Activated CD4-positive, alpha-beta T cell treated with anti-CD3 and anti-CD28 coated beads, Interleukin-10, Interleukin-2, amounts not matched to agents 100 ng/mL and 50 ng/mL, durations not matched to agents 16 hours and 8 hours (primary cell): Measurements from ENCODE around the gene TMEM131L.
"Not testable (repeated sequence)": the region's sequence is repeated elsewhere in the genome, so short reads cannot be mapped to it uniquely, and the experiment has no call there.

Source experiments
- DNase-seq: peaks from one replicate; pipeline ENCODE4 v3.0.0-alpha.2; 2020

TMEM131L gene

DNA sequence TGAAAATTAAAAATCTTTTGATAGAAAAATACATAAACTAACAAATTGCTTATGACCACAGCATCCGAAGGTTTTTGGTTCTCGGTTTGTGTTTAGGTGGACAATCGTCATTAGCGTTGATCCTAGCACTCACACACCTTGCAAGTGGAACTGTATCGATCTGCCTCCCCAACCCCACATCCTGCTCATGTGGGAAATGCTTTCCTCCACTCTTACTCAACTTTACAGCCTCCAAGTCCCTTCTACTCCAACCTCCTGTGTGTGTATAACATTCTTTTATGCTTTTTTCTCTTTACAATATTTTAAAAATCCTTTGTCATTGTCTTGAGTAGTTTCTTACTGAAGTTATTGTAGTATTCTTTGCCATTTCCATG is 15.6 kb upstream of the TMEM131L start:
- DNase-seq, result peak; percentile 63

DNA sequence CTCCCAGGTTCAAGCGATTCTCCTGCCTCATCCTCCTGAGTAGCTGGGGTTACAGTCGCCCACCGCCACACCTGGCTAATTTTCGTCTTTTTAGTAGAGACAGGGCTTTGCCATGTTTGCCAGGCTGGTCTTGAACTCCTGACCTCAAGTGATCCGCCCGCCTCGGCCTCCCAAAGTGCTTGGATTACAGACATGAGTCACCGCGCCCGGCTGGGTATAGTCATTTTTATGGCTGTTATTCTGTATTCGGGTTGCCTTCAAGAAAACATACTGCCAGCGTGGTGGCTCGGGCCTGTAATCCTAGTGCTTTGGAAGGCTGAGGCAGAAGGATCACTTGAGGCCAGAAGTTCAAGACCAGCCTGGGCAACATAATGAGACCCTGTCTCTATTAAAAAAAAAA is 15.0 kb upstream of the TMEM131L start:
- not testable (repeated sequence) for DNase-seq

DNA sequence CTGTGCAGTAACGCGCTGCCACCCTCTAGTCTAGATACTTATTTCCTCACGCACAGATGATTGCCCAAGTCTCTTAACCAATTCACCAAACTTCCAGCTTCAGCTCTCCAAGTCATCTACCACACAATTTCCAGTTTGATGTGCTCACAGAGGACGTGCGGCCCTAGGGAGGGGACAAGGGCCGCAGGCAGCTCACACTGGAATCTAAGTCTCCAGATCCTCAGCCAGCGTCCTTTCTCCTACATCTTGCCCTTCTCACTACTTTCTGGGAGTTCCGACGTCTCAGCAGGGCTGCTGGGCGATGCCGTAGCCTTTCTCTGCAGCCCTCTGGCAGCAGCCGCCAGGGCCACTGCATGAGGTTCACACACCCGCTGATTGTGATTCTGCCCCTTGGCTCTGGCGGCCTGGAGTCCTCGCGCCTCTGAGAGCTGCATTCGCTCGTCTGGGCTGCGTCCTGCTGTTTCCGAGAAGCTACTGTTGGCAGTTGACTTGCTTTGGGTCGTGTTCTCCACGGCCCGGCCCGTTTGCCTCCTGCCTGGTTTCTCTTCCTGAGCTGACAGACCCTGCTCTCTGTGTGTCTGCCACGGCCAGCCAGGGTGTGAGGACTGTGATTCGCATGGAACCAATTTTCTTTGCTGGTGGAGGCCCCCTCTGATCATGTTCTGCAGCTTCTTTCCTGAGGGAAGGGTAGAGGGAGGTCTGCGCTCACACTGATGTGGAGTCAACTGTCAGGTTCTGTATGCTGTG is 14.1 kb upstream of the TMEM131L start:
- DNase-seq, result no peak

DNA sequence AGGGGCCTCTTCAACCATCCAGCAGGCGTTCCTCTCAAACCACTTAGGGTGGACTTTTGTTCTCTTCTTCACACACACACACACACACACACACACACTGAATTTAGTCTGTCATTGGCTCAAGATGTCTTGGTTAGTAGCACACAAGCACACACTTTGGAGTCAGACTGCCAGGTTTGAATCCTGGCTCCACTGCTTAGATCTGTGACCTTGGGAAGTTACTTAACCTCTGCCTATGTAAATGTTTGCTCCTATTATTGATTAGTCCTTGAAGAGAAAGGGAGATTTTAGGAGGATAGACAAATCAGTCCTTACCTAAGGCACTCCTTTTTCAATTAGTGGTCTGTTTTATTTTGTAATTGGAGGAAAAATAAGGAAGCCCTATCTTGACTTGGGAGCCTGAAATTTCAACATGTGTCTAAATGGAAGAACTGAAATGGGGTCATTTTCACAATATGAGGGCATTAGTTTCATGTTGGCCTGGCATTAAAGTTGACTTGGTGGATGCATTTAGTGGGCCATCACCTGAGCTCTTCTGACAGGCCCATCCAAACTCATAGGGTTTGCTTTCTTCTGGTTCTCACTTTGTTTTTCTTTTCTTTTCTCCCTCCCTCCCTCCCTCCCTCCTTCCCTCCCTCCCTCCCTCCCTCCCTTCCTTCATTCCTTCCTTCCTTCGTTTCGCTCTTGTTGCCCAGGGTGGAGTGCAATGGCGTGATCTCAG is 13.3 kb upstream of the TMEM131L start:
- DNase-seq, result no peak

DNA sequence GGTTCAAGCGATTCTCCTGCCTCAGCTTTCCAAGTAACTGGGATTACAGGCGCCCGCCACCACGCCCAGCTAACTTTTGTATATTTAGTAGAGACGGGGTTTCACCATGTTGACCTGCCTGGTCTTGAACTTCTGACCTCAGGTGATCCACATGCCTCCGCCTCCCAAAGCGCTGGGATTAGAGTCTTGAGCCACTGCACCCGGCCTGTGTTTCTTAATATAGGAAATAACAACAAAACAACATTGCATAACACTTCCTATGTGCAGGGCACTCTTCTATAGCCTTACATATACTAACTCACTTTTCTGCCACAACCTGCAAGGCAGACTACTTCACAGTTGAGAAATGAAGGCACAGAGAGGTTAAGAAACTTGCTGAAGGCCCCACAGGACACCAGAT is 12.8 kb upstream of the TMEM131L start:
- DNase-seq, result no peak

DNA sequence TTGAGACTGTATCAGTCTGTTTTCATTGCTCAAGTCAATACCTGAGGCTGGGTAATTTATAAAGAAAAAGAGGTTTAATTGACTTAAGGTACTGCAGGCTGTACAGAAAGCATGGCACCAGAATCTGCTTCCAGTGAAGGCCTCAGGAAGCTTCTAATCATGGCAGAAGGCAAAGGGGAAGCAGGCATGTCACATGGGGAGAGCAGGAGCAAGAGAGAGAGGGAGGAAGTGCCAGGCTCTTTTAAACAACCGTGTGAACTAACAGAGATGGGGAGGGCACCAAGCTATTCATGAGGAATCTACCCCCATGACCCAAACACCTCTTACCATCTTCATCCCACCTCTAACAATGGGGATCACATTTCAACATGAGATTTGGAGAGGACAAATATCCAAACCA is 7.2 kb upstream of the TMEM131L start:
- DNase-seq, result no peak

DNA sequence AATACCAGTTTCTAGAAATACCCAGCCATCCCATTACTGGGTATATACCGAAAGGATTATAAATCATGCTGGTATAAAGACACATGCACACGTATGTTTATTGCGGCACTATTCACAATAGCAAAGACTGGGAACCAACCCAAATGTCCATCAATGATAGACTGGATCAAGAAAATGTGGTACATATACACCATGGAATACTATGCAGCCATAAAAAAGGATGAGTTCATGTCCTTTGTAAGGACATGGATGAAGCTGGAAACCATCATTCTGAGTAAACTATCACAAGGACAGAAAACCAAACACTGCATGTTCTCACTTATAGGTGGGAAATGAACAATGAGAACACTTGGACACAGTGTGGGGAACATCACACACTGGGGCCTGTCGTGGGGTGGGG is 4.6 kb upstream of the TMEM131L start:
- DNase-seq, result not testable (repeated sequence)

DNA sequence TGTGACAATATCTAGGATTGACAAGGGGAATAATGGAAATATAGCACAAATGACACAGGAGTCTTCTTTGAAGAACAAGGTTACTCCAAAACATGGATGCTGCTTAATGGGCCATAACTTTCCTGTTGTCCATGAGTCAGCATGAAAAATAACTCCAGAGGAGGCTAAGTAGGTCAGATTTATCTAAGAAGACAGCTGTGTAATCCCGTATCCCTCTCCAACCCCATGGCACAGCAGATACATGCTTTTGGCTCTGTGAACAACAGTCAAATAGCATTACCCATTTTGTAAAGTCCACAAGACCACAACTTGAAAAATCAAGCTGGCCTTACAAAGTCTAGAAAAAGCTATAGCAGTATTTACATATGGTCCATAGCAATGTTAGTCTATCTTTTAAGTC is 2.1 kb upstream of the TMEM131L start:
- DNase-seq, result no peak

DNA sequence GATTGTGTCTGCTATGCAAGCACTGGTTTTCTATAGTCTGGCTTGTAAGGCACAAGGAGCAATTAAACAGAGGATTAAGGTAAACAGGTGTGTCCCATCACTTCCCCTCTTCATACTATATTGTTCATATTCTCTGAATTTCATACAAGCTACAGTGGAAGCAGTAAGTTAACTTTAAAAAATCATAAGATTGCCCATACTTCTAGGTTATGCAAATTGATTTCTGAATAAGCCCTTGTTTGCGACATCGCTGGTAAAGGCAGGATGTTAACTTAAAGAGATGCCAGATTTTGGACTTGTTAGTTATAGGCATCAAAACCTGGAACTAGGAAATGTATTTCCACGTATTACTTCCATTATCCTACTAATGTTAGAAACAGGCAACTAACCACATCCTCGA is 1.0 kb upstream of the TMEM131L start:
- no peak for DNase-seq

DNA sequence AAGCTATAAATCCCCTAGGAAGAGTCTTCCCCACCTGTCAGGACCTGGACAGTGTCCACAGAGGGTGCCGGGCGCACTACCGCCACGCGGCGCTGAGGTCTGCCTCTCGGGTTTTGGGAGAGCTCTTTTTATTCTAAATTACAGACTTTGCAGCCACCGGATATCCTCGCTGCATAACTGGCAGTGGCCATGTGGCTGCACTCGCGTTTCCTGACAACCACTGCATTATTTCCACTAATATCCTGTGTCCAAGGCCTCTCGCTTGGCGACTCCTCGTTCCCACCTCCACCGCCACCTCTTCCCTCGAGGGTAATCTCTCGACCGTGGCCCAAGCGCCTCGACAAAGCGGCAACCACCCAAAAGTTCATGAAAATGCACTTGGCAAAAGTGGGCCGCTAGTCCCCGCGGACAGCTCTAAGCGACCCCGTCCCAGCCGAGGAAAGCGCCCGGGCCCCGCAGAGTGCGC is 512 bp upstream of the TMEM131L start:
- peak; percentile 58 for DNase-seq

DNA sequence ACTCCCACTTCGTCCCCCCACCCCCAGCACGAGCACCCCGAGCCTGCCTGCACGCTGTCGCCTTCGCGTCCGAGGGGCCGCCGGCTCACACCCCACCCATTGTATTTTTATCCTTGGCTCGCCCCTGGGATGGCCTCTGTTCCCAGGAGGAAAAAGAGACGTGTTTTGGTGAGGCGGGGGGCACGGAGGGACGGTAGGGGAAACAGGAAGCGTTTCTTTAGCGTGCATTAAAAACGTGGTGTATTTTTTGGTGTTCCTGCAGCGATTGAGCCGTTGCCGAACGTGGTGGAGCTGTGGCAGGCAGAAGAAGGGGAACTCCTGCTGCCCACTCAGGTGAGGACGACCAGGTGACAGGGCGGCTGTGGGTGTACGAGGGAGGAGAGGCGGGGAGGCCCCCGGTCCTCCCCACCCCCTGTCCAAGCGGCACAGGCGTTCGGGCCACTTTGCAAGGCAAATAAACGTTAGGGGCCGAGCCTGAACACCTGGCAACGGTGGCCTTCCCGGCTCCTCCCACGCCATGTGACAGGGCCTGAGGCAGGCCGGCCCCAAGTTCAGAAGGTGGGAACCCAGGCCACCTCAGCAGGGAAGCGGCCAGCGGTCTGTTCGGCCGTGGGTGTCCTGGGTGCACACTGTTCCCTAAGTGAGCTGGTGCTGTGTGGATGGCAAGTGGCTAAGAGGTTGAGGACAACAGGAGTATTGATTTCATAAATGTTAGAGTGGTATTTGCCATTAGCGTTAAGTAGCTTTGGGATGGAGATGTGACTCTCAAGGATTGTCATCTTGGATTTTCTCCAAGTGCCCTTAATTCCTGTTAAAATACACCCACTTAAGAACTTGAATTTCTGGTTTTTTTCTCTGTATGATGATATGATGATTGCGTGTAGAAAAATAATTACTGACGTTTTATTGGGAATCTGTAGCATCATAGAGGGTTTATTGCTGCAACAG is 1.1 kb downstream of the TMEM131L start:
- DNase-seq, result peak; percentile 62

DNA sequence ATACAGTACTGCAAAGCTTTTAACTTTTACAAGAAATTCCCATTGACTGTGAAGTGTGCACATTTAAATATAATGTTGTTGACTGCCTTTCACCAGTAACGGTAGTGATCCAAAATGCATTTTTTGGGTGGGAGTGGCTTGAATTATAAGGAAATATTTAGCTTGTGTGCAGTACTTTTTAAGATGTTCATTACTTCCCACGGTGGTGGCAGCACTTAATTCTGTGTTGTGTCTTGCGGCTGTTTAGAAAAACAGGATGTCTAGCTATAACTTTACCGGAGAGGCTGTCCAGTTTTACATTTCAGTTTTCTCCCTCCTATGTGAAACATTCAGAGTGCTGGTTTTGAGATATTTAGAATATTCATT is 1.7 kb downstream of the TMEM131L start:
- peak; percentile 58 for DNase-seq

DNA sequence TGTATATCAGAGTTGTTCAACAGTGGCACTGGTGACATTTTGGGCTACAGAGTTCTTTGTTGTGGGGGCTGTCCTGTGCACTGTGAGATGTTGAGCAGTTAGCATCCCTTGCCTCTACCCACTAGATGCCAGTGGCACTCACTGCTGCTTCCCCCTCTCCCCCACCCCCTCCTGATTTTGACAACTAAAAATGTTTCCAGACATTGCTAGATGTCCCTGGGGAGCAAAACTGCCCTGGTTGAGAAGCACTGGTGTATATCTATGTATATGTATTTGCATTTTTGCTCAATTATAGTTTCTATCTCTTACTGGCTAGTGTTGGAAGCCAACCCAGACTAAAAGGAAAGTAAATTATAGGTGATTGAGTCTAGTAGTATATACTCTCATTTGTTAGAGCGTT is 2.4 kb downstream of the TMEM131L start:
- no peak for DNase-seq

DNA sequence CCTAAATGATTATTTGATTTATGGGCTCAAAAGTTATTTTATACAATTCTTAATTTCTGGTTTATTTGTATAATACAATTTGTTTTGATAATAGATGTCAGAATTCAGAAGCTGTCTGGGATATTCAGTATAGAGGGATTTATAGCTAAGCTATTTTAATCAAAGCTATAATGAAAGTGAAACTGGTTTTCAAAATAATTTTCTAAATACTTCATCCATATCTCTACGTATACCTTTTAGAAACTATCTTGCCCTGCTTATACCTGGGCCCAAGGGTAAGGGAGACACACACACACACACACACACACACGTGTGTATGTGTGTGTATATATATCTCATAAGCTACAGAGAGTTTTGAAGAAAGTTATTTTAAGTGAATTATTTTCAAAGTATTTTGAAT is 2.9 kb downstream of the TMEM131L start:
- DNase-seq, result no peak

DNA sequence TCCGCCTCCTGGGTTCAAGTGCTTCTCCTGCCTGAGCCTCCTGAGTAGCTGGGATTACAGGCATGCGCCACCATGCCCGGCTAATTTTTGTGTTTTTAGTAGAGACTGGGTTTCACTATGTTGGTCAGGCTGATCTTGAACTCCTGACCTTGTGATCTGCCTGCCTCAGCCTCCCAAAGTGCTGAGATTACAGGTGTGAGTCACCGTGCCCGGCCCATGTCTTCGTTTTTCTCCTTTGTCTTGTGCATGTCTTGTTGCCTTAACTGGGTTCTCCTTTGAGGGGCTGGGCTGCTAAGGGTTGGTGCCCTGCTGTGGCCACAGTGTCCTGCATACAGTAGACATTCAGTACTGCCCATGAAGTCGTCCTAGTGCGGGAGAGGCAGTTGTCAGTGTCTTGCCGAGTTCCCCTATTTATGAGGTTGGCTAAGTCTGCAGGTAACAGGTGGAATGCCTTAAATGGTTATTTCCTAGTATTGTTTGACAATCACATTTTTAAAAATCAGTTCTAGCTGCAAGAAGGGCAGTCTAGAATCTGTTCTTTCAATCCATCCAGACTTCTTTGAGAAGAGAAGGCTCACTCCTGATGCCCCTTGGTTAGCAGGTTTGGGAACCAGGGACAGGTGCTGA is 5.0 kb downstream of the TMEM131L start:
- DNase-seq, result not testable (repeated sequence)

DNA sequence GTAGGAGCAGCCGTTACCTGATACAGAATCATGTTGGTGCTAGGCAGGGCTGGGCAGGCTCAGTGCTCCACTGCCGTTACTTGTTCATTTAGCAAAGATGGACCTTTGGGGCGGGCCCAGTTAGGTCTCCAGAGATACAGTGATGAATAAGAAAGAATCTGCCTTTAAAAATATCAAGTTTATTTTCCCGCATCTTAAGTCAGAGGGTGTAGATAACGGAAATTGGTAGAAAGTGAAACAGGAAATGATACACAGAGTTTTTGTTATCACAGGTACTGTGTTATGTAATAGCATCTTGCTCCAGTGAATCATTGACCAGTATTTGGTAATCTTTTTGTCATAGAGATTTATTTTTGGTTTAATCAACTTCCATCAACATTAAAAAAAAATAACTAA is 5.5 kb downstream of the TMEM131L start:
- DNase-seq, result peak; percentile 64

DNA sequence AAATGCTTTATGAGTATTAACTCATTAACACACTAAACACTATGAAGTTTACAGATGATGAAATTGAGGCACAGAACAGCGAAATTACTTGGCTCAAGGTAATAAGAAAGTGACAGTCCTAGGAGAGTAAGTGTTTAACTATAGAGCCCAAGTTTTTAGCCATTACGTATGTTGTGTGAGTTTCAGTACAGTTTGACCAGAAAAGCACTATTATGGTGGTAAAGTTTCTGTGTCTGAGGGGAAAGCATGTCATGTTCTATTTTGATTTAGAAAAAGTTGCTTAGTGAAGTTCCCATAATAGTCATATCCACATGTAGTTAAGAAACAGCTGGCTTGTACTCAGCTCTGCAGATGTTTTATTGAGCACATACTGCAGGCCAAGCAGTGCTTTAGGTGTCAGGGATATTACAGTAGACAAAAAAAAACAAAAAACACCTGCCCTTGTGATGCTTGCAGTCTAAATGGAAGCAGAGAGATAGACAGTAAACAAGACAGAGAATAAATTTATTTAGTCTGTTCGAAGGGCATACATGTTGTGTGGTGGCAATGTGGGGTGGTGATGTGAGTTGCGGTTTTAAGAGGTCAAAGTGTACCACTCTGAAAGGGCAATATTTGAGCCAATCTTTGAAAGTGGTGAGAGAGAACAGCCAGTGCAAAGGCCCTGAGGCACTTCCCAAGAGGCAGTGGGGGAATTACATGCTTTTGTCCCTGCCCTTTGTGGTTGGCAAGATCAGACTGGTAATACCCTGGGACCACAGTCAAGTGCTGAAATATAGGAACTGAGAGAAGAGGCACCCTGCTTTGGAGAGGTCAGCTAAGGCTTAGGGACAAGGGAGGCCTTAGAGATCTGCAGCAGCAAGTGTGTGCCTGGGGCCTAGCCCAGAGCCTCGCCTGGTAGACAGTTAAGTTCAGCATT is 6.2 kb downstream of the TMEM131L start:
- no peak for DNase-seq

DNA sequence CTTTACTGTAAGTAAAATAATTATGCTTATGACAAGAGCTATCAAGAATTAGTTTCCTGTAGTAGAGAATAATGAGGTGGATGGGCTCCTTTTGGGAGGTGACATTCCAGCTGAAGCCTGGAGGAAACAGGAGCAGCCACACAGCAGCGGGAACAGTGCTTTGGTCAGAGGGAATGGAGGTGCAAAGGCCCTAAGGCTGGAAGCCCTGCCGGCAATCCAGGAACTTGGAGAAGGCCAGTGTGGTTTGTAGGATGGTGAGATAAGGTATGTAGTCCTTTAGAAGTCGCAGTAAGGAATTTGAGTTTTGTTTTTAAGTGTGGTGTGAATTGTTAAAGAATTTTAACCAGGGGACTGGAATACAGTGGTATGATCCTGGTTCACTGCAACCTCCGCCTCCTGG is 8.1 kb downstream of the TMEM131L start:
- no peak for DNase-seq

DNA sequence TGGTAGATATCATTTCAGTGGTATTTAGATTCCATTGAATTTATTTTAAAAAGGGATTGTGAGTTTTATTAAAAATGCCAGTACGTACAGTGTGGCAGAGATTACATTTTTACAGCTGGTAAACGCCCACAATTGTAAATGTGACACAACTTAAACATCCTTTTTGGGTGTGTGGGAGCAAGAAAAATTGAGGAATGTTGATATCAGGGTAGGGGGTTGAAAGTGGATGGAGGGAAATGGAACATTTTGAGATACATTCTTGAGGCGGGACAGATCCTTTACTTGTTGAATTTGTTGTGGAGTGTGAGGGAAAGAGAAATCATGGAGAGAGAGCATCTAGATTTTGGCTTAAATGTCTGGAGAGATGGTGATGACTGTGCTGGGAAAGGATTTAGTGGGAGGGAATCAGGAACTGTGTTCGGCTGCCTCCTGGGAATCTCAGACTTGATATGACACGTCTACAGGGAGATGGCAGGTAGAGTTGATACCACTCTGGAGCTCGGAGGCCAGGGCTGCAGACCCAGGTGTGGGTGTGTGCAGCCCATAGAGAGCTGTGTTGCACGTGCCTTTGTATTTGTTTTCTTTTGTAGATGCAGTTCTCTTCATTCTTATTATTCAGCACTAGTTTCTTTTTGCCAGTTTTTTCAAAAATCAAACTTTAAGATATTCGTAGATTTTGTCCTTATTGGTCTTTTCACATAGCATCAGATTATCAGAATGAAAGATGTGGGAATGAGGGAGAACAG is 10.8 kb downstream of the TMEM131L start:
- DNase-seq, result no peak

DNA sequence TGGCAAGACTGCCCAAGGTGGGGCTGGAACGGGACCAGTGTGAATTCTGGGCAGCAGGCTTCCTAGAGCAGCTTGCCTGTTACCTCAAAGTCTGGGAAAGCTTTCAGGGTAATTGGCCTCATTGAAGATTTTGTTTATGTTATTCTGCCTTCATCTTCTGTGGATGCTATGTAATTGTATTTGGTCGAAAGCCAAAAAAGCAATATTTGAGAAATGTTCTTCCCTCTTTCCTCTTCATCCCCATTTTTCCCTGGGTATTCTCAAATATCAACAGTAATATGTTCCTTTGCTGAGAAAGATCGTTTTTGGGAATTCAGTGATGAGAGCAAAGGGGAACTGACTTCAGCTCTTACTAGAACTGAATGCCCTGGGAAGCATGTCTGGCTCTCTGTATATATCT is 12.9 kb downstream of the TMEM131L start:
- no peak for DNase-seq

DNA sequence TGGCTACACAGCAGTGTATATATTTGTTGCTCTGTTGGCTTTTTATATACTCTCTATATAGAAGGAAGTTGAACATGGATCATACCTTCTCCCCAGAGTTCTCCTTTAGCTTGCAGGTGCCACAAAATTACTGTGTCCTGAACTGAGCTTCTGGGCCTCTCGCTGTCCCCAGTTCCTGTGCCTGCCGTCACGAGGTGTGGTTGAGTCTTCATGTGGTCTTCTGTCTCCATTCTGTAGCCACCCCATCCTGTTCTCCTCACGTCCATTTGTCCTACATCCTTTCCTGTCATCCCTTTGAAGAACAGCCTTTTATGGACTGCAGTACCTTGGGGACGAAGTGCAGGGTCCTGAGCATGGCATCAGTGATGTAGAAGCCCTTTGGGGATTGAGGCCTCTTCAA is 14.5 kb downstream of the TMEM131L start:
- DNase-seq, result no peak
